22Rv1 (cell line): Measurements from ENCODE around the gene IL15.
"Not testable (repeated sequence)": the region's sequence is repeated elsewhere in the genome, so short reads cannot be mapped to it uniquely, and the experiment has no call there.

Experiments used
- H3K27ac ChIP-seq: fragments of 450-650 bp; 2 replicates; pipeline ENCODE4 v1.5.1; 2017
- ZFX ChIP-seq: fragments of 450-650 bp; IDR thresholded peaks from 2 replicates; pipeline ENCODE4 v1.6.1; 2017; ENCODE audit warnings: antibody characterized with exemption, borderline replicate concordance
- TF ChIP-seq, protein P1 (sequence below): fragments of 450-650 bp; IDR thresholded peaks from 2 replicates; pipeline ENCODE4 v1.5.1; 2017; ENCODE audit warnings: mild to moderate bottlenecking

Gene IL15

DNA sequence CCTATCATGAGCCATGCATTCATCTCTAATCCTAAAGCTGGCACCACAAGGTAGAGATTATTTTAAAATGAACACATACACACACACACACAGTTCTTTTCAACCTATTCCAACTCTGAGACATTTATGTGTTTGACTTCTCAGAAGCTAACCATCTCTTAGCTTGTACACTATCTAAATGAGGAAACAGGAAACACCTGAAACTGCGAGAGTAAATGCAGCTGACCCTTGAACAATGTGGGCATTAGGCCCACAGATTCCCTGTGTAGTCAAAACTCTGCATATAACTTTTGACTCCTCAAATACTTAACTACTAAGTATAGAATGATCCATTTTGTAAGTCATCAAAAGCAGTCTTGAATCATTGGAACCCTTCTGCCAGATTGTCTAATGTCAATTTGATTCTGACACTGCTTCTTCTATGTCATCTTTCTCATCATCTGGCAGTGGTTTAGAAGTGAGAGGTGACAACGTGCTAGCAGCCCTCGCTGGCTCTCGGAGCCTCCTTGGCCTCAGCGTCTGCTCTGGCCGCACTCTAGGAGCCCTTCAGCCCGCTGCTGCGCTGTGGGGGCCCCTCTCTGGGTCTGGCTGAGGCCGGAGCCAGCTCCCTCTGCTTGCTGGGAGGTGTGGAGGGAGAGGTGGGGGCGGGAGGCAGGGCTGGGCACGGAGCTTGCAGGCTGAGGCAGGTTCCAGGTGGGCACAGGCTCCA, 21.4 kb upstream of the IL15 start:
- no peak overlapping the region for H3K27ac ChIP-seq
- TF ChIP-seq, protein P1, sequence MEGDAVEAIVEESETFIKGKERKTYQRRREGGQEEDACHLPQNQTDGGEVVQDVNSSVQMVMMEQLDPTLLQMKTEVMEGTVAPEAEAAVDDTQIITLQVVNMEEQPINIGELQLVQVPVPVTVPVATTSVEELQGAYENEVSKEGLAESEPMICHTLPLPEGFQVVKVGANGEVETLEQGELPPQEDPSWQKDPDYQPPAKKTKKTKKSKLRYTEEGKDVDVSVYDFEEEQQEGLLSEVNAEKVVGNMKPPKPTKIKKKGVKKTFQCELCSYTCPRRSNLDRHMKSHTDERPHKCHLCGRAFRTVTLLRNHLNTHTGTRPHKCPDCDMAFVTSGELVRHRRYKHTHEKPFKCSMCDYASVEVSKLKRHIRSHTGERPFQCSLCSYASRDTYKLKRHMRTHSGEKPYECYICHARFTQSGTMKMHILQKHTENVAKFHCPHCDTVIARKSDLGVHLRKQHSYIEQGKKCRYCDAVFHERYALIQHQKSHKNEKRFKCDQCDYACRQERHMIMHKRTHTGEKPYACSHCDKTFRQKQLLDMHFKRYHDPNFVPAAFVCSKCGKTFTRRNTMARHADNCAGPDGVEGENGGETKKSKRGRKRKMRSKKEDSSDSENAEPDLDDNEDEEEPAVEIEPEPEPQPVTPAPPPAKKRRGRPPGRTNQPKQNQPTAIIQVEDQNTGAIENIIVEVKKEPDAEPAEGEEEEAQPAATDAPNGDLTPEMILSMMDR = no peak
- no peak for TF ChIP-seq ZFX

DNA sequence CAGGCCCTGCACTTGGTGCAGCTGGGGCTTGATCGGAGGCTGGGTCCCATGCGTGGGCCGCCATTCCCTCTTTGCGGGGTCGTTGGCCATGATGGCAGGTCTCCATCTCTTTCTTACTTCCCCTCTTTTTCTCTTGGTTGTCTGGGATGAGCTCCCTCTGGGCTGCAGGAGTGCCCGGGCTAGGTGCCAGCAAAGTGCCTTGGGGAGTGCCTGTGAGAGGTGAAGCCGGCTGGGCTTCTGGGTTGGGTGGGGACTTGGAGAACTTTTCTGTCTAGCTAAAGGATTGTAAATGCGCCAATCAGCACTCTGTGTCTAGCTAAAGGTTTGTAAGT, 20.8 kb upstream of the IL15 start:
- H3K27ac ChIP-seq = not testable (repeated sequence)

DNA sequence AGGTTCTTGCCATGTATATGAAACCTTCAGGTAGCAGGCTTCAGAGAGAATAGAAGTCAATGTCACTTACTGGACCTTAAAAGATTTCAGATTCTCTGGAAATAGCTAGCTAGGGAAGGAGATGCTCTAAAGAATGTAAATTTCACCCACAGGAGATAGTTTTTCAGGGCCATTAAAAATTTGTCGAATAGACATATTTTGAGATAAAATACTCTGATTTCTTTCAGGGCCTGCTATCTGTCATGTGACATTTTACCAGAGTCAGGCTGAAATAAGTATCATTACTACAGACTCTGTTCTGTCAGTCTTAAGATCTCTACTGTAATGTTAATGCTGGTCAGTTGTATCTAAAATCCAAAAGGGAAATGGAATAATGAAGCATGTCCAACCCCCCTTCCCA, 15.7 kb upstream of the IL15 start:
- no peak overlapping the region for H3K27ac ChIP-seq
- TF ChIP-seq ZFX = no peak

DNA sequence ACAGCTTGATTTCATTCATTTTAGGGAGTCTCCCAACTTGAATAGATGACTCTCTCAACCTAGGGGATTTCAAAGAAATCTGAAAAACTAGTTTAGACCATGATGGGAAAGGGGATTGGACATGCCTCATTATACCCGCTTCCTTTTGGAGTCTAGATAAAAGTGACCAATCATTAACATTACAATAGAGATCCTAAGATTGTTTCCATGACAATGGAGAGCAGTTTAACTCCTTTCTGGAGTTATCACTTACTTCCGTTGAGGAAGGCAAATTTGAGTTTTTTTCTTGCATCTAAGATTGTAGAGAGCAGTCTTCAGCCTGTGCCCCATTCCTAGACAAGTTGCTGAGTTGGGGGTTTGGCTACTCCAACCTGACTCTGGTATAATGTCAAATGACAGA, 11.4 kb upstream of the IL15 start:
- no peak overlapping the region for H3K27ac ChIP-seq

DNA sequence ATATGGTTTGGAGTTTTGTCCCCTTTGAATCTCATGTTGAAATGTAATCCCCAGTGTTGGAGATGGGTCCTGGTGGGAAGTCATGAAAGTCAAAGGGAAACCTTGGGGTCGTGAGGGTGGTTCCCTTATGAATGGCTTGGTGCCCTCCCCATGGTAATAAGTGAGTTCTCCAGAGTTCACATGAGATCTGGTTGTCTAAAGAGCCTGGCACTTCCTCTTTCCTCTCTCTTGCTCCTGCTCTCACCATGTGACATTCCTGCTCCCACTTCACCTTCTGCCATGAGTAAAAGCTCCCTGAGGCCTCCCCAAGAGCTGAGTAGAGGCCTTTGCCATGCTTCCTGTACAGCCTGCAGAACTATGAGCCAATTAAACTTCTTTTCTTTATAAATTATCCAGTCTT, 5.5 kb upstream of the IL15 start:
- H3K27ac ChIP-seq = no peak overlapping the region
- TF ChIP-seq ZFX = no peak
- TF ChIP-seq, protein P1 = no peak

More for the DNA sequence above, 11.4 kb upstream of the IL15 start:
- TF ChIP-seq ZFX = no peak
- TF ChIP-seq, protein P1 = no peak

DNA sequence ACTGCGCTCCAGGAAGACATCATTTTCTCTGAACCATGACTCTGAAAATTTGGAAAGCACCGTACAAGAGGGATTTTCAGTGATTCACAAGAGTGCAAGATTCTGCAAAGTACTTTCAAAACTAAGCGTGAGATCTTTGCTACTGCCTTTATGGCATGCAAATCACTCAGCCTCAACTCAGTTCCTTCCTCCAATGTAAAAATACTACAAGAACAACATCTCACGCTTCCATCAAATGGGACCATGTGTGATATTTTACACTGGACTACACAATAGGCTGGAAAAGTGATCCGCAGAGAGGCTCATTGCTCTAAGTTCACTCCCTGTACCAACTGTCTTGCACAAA, 674 bp upstream of the IL15 start:
- TF ChIP-seq ZFX = no peak
- TF ChIP-seq, protein P1 = no peak
- H3K27ac ChIP-seq = peak overlapping the region; percentile 51

DNA sequence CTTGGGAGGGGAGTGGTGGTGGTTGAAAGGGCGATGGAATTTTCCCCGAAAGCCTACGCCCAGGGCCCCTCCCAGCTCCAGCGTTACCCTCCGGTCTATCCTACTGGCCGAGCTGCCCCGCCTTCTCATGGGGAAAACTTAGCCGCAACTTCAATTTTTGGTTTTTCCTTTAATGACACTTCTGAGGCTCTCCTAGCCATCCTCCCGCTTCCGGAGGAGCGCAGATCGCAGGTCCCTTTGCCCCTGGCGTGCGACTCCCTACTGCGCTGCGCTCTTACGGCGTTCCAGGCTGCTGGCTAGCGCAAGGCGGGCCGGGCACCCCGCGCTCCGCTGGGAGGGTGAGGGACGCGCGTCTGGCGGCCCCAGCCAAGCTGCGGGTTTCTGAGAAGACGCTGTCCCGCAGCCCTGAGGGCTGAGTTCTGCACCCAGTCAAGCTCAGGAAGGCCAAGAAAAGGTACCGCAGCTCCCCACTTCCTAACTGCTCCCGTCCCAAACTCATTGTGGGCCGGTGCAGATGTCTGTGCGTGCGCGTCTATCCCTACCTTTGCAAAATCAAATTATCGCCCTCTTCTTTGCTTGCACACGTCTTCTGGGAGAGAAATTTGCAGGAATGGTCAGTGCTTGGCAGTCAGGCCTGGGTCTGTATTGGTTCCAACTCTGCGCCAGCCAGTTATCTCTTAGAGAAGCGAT, 533 bp downstream of the IL15 start:
- peak overlapping the region; percentile 51 for H3K27ac ChIP-seq

DNA sequence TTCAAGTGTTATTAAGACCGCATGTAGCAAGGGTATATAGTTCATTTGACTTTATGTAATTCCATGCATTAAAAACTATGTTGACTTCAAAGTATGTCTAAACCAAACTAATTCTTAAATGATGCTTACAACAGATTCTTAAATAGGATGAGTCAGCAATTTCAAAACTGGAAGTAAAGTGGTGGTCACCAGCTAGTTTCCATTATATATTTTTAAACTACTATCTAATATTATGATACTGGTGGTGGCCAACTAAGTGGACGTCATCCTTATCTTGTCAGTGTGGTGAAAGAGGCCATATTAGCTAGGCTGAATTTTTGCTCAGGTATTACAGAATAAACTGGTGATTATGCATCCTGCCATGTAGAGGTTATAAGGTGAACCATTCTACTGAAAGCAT, 1.2 kb downstream of the IL15 start:
- no peak overlapping the region for H3K27ac ChIP-seq
- TF ChIP-seq, protein P1 = no peak
- TF ChIP-seq ZFX = no peak

More for the DNA sequence above, 533 bp downstream of the IL15 start:
- TF ChIP-seq, protein P1 = no peak
- TF ChIP-seq ZFX = no peak
